ENCODE measurements around the gene TMEM120B.
A peak's percentile ranks its signal among the peaks of the same experiment; 100 is the strongest.

The TMEM120B gene

DNA sequence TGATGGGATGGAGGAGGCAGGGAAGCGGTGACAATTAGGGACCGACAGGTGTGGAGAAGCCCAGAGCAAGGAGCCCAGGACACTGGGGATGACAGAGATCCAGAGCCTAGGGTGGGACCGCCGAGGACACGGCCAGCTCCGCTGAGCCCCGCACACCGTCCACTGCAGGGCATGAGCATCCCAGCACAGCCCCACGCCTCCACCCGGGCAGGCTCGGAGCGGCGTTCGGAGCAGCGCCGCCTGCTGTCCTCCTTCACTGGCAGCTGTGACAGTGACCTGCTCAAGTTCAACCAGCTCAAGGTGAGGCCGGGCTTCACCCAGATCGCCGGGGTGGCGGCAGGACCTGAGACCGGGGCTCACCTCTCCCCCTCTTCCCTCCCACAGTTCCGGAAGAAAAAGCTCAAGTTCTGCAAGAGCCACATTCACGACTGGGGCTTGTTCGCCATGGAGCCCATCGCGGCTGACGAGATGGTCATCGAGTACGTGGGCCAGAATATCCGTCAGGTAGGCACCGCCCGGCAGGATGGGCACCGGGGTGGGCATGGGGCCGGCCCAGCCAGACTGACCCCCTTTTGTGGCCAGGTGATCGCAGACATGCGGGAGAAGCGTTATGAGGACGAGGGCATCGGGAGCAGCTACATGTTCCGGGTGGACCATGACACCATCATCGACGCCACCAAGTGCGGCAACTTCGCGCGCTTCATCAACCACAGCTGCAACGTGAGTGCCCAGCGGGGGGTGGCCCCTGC is 115.0 kb downstream of the TMEM120B start:
- no peak overlapping the region for H3K27ac Mint-ChIP-seq

DNA sequence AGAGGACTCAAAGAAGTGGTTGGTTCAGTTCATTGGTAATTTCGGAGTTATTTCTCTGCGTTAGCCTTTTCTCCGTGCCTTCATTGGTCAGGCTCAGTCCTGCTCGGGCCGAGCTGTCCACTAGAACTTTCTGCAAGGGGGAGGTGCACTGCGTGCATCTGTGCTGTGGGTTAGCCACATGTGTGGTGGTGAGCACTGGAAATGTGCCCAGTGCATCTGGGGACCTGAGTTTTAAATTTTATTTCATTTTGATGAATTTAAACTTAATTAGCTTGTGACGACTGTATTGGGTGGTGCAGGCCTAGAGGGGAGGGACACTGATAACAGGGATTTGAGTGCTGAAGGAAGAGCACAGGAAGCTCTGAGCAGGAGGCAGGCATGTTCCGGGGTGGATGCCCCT is 115.8 kb downstream of the TMEM120B start:
- Mint-ChIP-seq H3K9me3 (ENCODE audit: low read depth) (no peaks in the 10 kb centered on the region), H3K4me1 (ENCODE audit: low read depth) (peaks cover 4% of the 10 kb centered on the region), H3K27ac (peak overlapping the region; percentile 75), H3K27me3 (no peaks in the 10 kb centered on the region), H3K36me3 (peaks cover 4% of the 10 kb centered on the region), H3K4me3 (no peak overlapping the region)

More for the DNA sequence above, 115.0 kb downstream of the TMEM120B start:
- Mint-ChIP-seq H3K4me3 (no peak overlapping the region), H3K27me3 (no peaks in the 10 kb centered on the region), H3K9me3 (ENCODE audit: low read depth) (no peaks in the 10 kb centered on the region), H3K36me3 (peaks cover 4% of the 10 kb centered on the region), H3K4me1 (ENCODE audit: low read depth) (peaks cover under 1% of the 10 kb centered on the region)

DNA sequence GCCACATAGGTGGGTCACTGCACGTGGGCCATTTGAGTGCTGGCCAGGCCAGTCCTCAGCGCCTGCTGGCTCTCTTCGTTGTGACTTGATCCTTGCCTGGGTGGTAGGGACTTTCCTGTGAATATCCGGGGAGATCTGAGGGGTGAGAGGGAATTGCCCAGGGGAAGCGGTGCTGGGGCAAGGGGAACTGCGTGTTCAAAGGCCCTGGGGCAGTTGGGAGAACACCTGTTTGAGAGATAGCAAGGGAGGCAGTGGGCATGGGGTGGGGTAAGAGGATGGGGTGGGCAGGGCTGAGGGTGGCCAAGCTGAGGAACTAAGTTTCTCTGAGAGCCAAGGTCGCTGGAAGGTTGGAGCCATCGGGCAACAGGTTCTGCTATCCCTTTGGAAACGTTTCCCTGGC is 116.3 kb downstream of the TMEM120B start:
- no peaks in the 10 kb centered on the region for H3K27me3 Mint-ChIP-seq
- H3K4me3 Mint-ChIP-seq = no peak overlapping the region
- peaks cover 5% of the 10 kb centered on the region for H3K4me1 Mint-ChIP-seq (ENCODE audit: low read depth)
- H3K27ac Mint-ChIP-seq = peak overlapping the region; percentile 75
- no peaks in the 10 kb centered on the region for H3K9me3 Mint-ChIP-seq (ENCODE audit: low read depth)
- peaks cover 4% of the 10 kb centered on the region for H3K36me3 Mint-ChIP-seq

DNA sequence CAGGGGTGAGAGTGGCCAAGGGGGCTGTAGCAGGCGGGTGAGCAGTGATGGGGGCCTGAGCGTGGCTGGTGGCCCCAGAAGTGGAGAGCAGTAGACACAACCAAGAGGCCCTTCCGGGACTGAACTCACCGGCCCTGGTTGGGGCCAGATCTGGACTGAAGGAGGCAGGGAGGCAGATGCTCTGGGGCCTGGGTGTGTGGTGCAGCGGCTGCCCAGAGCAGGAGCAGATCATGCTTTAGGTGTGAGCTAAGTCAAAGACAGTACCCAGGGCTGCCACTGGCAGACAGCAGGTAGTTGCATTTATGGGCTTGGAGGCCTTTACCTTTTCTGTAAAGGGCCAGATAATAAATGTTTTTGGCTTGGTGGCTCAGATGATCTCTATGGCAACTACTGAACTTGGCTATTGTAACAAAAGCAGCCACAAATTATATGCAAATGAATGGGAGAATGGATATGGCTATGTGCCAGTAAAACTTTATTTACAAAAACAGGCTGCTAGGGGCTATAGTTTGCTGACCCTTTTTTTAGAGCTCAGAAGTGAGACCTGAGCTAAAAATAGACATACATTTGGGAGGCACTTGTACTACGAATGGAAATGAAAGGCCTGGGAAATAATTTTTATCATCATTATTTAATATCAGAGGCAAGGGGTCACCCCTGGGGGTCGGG is 116.8 kb downstream of the TMEM120B start:
- peaks cover 5% of the 10 kb centered on the region for H3K4me1 Mint-ChIP-seq (ENCODE audit: low read depth)
- H3K9me3 Mint-ChIP-seq (ENCODE audit: low read depth) = no peaks in the 10 kb centered on the region
- peaks cover 4% of the 10 kb centered on the region for H3K36me3 Mint-ChIP-seq
- H3K27ac Mint-ChIP-seq = peak overlapping the region; percentile 34
- no peaks in the 10 kb centered on the region for H3K27me3 Mint-ChIP-seq
- no peak overlapping the region for H3K4me3 Mint-ChIP-seq

DNA sequence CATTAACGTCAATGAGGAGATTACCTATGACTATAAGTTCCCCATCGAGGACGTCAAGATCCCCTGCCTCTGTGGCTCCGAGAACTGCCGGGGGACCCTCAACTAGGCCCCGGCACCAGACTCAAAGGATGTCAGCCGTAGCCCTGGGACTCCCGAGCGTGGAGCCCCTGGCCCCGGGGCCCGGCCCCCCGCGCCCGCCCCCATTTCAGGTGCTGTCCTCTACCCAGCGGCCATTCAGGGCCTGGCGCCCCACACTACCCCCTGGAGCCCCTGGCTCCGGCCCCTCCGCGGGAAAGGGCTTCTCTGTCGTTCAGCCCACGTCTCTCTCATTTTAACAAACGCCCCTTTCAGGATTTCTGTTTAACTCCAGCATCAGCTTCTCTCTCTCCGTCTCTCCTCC is 117.6 kb downstream of the TMEM120B start:
- Mint-ChIP-seq H3K27ac (no peak overlapping the region), H3K4me1 (ENCODE audit: low read depth) (peaks cover 5% of the 10 kb centered on the region), H3K36me3 (peaks cover 4% of the 10 kb centered on the region), H3K27me3 (no peaks in the 10 kb centered on the region), H3K4me3 (no peak overlapping the region), H3K9me3 (ENCODE audit: low read depth) (no peaks in the 10 kb centered on the region)

DNA sequence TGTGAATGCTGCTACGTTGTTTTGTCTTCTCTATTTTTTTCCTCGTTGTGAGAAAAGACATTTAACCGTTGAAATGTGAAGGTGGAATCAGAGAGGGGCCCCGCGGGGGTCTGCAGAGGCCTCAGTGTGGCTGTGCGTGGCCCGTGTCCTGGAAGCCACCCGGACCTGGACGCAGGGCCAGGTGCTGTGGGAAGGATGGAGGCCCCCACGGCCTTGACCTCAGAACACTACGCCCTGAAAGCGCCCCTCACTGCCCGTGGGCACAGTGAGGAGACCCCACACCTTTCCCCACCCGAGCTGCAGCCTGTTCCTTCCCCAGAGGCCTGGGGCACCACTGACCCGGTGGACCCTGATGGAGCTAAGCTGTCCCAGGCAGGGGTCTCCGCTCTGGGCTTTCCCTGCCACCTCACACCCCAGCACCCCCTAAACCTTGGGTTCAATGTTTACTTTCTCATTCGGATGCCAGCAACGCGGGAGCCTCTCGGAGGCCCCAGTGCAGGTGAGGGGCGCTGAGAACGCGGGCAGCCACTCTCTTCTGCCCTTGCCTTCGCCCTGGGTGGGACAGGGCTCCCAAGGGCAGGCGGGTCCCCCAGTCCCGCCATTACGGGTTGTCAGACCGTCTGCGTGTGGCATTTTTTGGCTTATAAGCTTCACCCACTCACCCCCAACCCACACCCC is 118.2 kb downstream of the TMEM120B start:
- Mint-ChIP-seq H3K27me3 (no peaks in the 10 kb centered on the region), H3K36me3 (peaks cover 4% of the 10 kb centered on the region), H3K27ac (no peak overlapping the region), H3K9me3 (ENCODE audit: low read depth) (no peaks in the 10 kb centered on the region), H3K4me1 (ENCODE audit: low read depth) (peaks cover 5% of the 10 kb centered on the region), H3K4me3 (no peak overlapping the region)

Data from activated naive CD8-positive, alpha-beta T cell (primary cell).